Psoas muscle (tissue), 8 donors: ENCODE data around the gene ZNF683. TPM values are rescaled to one million over a fixed set of nuclear protein-coding genes. Genes with fewer than 3 reads are reported as not detected.
A peak's percentile ranks its signal among the peaks of the same experiment; 100 is the strongest.

Source experiments
- ATAC-seq, 4 donors: fragments of 200-7000 bp; cut with Tn5 transposase; one replicate each; pipeline ENCODE4 v1.9.1; 2020; ENCODE audit warnings: moderate library complexity in 3 of 4, mild to moderate bottlenecking in 2 of 4
- DNase-seq, 2 donors: peaks; one replicate each; pipeline ENCODE4 v3.0.0-alpha.2; 2020
- H3K27ac ChIP-seq: fragments of 200-600 bp; one replicate; pipeline ENCODE4 v1.8.0; 2022
- H3K27me3 ChIP-seq, 3 donors: fragments of 200-600 bp in 1 of 3; one replicate each; pipeline versions ENCODE4 v1.6.1 to v1.8.0; 2013 to 2022; ENCODE audit warnings: low read length in 2 of 3, mild to moderate bottlenecking in 2 of 3, moderate library complexity in 1 of 3; ENCODE audit not compliant: insufficient read depth in 3 of 3
- H3K36me3 ChIP-seq, 2 donors: fragments of 200-600 bp in 1 of 2; one replicate each; pipeline versions ENCODE4 v1.6.1 to v1.8.0; 2013 to 2022; ENCODE audit warnings: low read depth in 1 of 2, mild to moderate bottlenecking in 1 of 2, moderate library complexity in 1 of 2; ENCODE audit not compliant: insufficient read depth in 1 of 2
- H3K4me1 ChIP-seq: fragments of 200-600 bp; one replicate; pipeline ENCODE4 v1.8.0; 2022
- H3K4me3 ChIP-seq: fragments of 200-600 bp; one replicate; pipeline ENCODE4 v1.8.0; 2022; ENCODE audit warnings: mild to moderate bottlenecking
- H3K9me3 ChIP-seq: fragments of 200-600 bp; one replicate; pipeline ENCODE4 v1.8.0; 2022
- WGBS, 3 donors: extraction: QIAGEN DNeasy Blood & Tissue Kit; methylation state at CpG; one replicate each; pipeline versions ENCODE4 v1.1.6 to v1.1.7; 2013; 5-methylcytosine and 5-hydroxymethylcytosine counted together
- intact Hi-C, 2 donors: fragments of 100-400 bp; cut with DNase I; formaldehyde crosslinking; loops; one replicate each; pipeline versions ENCODE4 v1.11.0 to v1.14.2; 2022
- polyA plus RNA-seq, 3 donors: library from polyadenylated mRNA; stranded (reverse); fragments of 200-250 nt; gene quantifications; one replicate each; pipeline ENCODE4 v1.2.3, GENCODE V29; 2013
- total RNA-seq, 4 donors: library from RNA; stranded (reverse); fragmentation: NEBNext Ultra II Directional in 2 of 4; extraction: Animal tissue kit (Norgen Biotek cat#: 25700) in 2 of 4; gene quantifications; one replicate each; pipeline versions ENCODE4 v1.2.1 to v1.2.4, GENCODE V29; 2021 to 2023
- TF ChIP-seq, protein P1 (sequence below): fragments of 200-600 bp; IDR thresholded peaks from one replicate; pipeline ENCODE4 v1.8.0; 2022; ENCODE audit warnings: antibody characterized with exemption
- donor health status: healthy with polysubstance abuse.
- donor health status: DM: no; HTN: no; CAD: no; lungs with moderate emphysema.
- donor health status: Bipolar disorder and iron deficiency.
- donor health status: healthy.
- donor health status: DM: yes; HTN: yes; CAD: no.
- donor health status: DM: no; HTN: no; CAD: no.
- donor health status: DM: no; HTN: no; CAD: no.
- donor health status: DM: yes; HTN: yes; CAD: no.

The ZNF683 gene
- total and polyA plus RNA-seq, 7 donors, result 0.06 TPM; not detected in 6

DNA sequence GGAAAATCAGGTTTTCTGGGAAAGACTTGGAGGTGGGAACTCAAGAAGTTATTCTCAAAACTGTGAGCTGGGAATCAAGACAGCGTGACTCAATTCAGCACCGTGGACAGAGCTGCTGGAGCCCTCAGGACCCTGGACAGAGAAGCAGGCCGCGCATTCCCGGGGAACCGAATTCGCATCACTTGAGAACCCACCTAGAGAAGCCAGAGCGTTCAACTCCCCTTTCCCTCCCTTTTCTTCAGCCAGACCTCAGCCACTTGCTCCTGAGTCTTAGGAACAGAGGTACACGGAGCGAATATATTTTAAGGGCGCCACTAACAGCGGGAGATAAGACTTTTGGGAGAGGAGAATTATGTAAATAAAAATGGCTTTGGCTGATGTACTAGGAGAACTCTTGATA is 36.1 kb upstream of the ZNF683 start:
- Histone ChIP-seq H3K27ac (no peak overlapping the region), H3K9me3 (no peaks in the 10 kb centered on the region), H3K4me3 (no peak overlapping the region), H3K27me3 (peaks cover 0 to 47% (median 28%) of the 10 kb centered on the region in 3 donors), H3K36me3 (no peaks in the 10 kb centered on the region), H3K4me1 (no peaks in the 10 kb centered on the region)
- WGBS, 3 donors, result 0 to 1% (median 1%) methylated on average over 12 of the region's 12 CpGs
- DNase-seq (peak; percentile 70 to 84), ATAC-seq (peak in 3 of 4 donors; percentile 82 to 86 (median 84))
- intact Hi-C loops, result no loop called here
- TF ChIP-seq, protein P1, sequence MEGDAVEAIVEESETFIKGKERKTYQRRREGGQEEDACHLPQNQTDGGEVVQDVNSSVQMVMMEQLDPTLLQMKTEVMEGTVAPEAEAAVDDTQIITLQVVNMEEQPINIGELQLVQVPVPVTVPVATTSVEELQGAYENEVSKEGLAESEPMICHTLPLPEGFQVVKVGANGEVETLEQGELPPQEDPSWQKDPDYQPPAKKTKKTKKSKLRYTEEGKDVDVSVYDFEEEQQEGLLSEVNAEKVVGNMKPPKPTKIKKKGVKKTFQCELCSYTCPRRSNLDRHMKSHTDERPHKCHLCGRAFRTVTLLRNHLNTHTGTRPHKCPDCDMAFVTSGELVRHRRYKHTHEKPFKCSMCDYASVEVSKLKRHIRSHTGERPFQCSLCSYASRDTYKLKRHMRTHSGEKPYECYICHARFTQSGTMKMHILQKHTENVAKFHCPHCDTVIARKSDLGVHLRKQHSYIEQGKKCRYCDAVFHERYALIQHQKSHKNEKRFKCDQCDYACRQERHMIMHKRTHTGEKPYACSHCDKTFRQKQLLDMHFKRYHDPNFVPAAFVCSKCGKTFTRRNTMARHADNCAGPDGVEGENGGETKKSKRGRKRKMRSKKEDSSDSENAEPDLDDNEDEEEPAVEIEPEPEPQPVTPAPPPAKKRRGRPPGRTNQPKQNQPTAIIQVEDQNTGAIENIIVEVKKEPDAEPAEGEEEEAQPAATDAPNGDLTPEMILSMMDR, result no peak

DNA sequence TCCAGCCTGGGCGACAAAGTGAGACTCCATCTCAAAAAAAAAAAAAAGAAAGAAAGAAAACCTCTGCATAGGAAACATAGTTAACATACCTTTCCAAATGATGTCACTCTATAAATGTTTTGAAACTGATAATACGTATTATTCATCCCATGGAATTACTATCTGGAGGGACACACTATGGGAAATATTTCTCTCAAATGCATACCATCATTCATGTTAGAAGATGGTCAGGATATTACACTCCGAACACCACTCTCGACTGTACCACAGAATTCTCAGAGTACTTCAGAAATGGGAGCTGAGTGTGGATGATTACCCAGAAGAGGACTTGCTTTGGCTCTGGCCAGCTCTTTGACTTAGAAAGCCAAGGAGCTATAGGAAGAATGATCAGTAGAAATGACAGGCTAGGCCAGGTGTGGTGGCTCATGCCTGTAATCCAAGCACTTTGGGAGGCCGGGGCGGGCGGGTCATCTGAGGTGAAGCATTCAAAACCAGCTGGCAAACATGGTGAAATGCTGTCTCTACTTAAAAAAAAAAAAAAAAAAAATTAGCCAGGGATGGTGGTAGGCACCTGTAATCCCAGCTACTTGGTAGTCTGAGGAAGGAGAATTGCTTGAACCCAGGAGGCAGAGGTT is 32.8 kb upstream of the ZNF683 start:
- WGBS, 3 donors, result 70 to 80% (median 72%) methylated on average over 6 to 7 of the region's 7 CpGs
- TF ChIP-seq, protein P1, result no peak
- Histone ChIP-seq H3K27ac (no peak overlapping the region), H3K27me3 (peaks cover 4 to 25% (median 6%) of the 10 kb centered on the region in 3 donors), H3K4me3 (no peak overlapping the region), H3K9me3 (no peaks in the 10 kb centered on the region), H3K4me1 (no peaks in the 10 kb centered on the region), H3K36me3 (no peaks in the 10 kb centered on the region)
- intact Hi-C loops, result no loop called here
- ATAC-seq, result no peak
- no peak for DNase-seq

DNA sequence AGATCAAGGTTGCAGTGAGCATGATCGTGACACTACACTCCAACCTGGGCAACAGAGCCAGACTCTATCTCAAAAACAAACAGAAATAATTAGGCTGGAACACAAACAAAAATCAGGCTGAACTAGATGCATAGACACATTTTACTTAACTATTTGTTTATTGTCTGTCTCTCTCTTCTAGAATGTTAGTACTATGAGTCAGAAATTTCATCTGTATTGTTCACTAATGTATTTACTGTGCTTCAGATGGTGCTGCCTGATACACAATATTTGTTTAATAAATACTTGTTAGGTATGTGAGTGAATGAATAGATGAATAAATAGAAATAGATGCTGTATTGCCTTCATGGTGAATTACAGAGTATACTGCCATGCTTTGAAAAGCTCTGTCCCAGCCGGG is 32.1 kb upstream of the ZNF683 start:
- TF ChIP-seq, protein P1, result no peak
- WGBS, 3 donors, result 81 to 89% (median 85%) methylated on average over 2 of the region's 2 CpGs
- ATAC-seq (no peak), DNase-seq (no peak)
- intact Hi-C loops, result no loop called here
- no peaks in the 10 kb centered on the region for H3K4me1 ChIP-seq
- no peak overlapping the region for H3K27ac ChIP-seq
- H3K27me3 ChIP-seq, result peaks cover 4 to 20% (median 5%) of the 10 kb centered on the region in 3 donors
- no peaks in the 10 kb centered on the region for H3K9me3 ChIP-seq
- H3K4me3 ChIP-seq, result no peak overlapping the region
- H3K36me3 ChIP-seq, result no peaks in the 10 kb centered on the region

DNA sequence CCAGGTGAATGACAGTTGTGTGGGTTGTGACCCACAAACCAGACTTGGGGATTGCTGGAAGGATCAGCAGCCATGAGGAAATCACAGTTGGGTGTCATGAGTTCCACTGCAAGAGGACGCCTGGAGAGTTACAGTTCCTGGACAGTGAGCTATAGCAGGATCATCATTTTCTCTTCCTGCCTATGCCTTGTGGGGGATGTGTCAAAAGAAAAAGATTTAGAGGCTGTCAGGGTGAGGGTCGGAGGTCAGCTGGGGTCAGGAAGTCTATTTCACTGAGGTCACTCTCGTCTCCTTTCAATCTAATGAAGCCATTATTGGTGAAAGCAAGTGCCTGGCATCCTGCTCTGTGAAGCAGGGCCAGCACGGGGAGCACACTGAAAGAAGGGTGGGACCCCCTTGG is 31.1 kb upstream of the ZNF683 start:
- Histone ChIP-seq H3K27ac (no peak overlapping the region), H3K4me1 (no peaks in the 10 kb centered on the region), H3K36me3 (no peaks in the 10 kb centered on the region), H3K9me3 (no peaks in the 10 kb centered on the region), H3K4me3 (no peak overlapping the region), H3K27me3 (peaks cover 2 to 15% (median 4%) of the 10 kb centered on the region in 3 donors)
- intact Hi-C loops, result no loop called here
- 20 to 22% (median 21%) methylated on average over 4 of the region's 4 CpGs for whole genome bisulfite sequencing, 3 donors
- no peak for DNase-seq
- TF ChIP-seq, protein P1, result no peak
- no peak for ATAC-seq

DNA sequence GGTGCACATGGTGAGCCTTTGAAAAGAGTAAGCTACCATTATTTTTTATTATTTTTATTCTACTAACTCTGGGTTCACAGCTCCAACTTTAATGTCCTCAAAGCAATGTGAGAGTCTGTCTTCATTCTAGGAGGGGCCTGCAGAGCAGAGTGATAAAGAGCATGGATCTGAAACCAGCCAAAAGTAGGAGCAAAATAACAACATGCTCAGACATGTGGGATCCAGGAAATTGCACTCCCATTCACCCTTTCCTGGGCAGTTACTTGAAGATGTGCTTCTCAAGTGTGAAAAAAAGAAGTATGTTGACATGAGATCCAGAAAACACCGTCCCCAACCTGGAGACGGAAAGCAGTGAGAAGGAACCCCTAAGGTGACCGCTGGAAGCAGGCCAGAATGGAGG is 29.3 kb upstream of the ZNF683 start:
- intact Hi-C loops, result no loop called here
- H3K4me1 ChIP-seq, result no peaks in the 10 kb centered on the region
- DNase-seq (no peak), ATAC-seq (no peak)
- H3K36me3 ChIP-seq, result no peaks in the 10 kb centered on the region
- H3K9me3 ChIP-seq, result no peaks in the 10 kb centered on the region
- no peak overlapping the region for H3K4me3 ChIP-seq
- 75 to 79% (median 76%) methylated on average over 3 of the region's 3 CpGs for WGBS, 3 donors
- TF ChIP-seq, protein P1, result no peak
- no peak overlapping the region for H3K27ac ChIP-seq
- H3K27me3 ChIP-seq, result peaks cover 2 to 12% (median 4%) of the 10 kb centered on the region in 3 donors
